Fibroblast of skin of left quadriceps (primary cell): ENCODE results near the gene FOSL1.
"Not testable (repeated sequence)": the region's sequence is repeated elsewhere in the genome, so short reads cannot be mapped to it uniquely, and the experiment has no call there.

ENCODE experiments used
- DNase-seq, 2 experiments: peaks; one replicate each; pipeline ENCODE4 v3.0.0-alpha.2; 2013; ENCODE audit warnings: low read depth in 2 of 2

FOSL1 gene

GRCh38 chr11:65896034-65896999 lies 3.9 kb downstream of the FOSL1 start:
- DNase-seq, result no peak

- DNase-seq, result no peak
Measured at GRCh38 chr11:65895482-65895981, 4.7 kb downstream of the FOSL1 start.

- DNase-seq, result no peak
Measured at GRCh38 chr11:65894034-65894591, 6.1 kb downstream of the FOSL1 start.

- DNase-seq, result no peak
Measured at GRCh38 chr11:65892661-65893317, 7.4 kb downstream of the FOSL1 start.

GRCh38 chr11:65892137-65892540 lies 8.0 kb downstream of the FOSL1 start:
- DNase-seq, result not testable (repeated sequence)

- no peak for DNase-seq
Measured at GRCh38 chr11:65891219-65892136, 8.7 kb downstream of the FOSL1 start.

- DNase-seq, result peak; percentile 89 to 90
Measured at GRCh38 chr11:65890324-65891218, 9.6 kb downstream of the FOSL1 start, which contains the start of gene CCDC85B. CCDC85B (plus strand) TSS chr11:65890673; CDS start chr11:65890784, 111 bp downstream.

- DNase-seq, result peak; percentile 93
Measured at GRCh38 chr11:65888163-65888814, 11.9 kb downstream of the FOSL1 start, which contains the start of gene FIBP. FIBP (minus strand) TSS chr11:65888471; CDS start chr11:65888418, 53 bp downstream.

GRCh38 chr11:65887723-65888162 lies 12.4 kb downstream of the FOSL1 start:
- no peak for DNase-seq

- no peak for DNase-seq
Measured at GRCh38 chr11:65886826-65887722, 13.1 kb downstream of the FOSL1 start.

GRCh38 chr11:65885808-65886536 lies 14.2 kb downstream of the FOSL1 start:
- DNase-seq, result no peak

- DNase-seq, result no peak
Measured at GRCh38 chr11:65885231-65885630, 15.0 kb downstream of the FOSL1 start.

GRCh38 chr11:65884716-65885092 lies 15.5 kb downstream of the FOSL1 start:
- DNase-seq, result no peak

- DNase-seq, result no peak
Measured at GRCh38 chr11:65883786-65884715, 16.1 kb downstream of the FOSL1 start.

GRCh38 chr11:65883058-65883761 lies 17.0 kb downstream of the FOSL1 start:
- DNase-seq, result no peak
